Left renal cortex interstitium (tissue), 4 donors: ENCODE results near the gene C16orf96. TPM values are rescaled to one million over a fixed set of nuclear protein-coding genes. Genes with fewer than 3 reads are reported as not detected.

Experiments
- DNase-seq, 4 donors: peaks; one replicate each; pipeline ENCODE4 v3.0.0-alpha.2; 2013; ENCODE audit warnings: low read depth in 4 of 4, low spot score in 2 of 4, missing footprints in 1 of 4
- polyA plus RNA-seq, 4 donors: library from polyadenylated mRNA; unstranded; fragments of 120-200 nt; gene quantifications; one replicate each; pipeline ENCODE4 v1.2.1, GENCODE V29; 2013; ENCODE audit not compliant: insufficient read length in 4 of 4

The C16orf96 gene
- polyA plus RNA-seq, 4 donors: 0.23 to 0.43 (median 0.31) TPM

DNA sequence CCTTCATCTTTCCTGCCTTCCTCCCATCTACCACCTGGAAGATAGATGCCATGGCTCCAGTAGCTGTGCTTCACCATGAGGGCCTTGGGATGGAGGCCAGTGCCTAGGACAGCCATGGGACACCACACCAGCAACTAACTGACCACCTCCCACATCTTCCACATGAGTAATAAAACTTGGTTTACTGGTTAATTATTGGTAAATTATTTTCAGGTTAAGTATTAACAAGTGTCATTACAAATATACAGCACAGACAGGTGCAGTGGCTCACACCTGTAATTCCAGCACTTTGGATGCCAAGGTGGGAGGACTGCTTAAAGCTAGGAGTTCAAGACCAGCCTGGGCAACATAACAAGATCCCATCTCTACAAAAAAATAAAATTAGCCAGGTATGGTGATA is 31.6 kb upstream of the C16orf96 start:
- no peak for DNase-seq

DNA sequence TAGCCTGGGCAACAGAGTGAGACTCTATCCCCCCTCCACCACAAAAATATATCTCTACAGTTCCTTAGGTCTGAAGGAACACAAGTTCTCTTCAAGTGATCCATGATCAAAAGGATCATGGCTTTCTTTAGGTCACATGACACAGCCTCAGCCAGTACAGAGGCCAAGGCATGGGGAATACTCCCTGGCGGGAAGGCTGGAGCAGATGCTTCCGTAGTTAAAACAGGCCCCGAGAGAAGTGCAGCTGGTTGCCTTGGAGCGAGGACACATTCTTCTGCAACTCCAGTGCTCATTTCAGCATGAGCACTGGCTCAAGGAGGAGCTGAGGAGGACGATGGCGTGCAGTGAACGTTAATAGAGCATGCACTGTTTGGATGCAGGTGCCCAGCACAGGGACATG is 31.1 kb upstream of the C16orf96 start:
- DNase-seq: no peak

DNA sequence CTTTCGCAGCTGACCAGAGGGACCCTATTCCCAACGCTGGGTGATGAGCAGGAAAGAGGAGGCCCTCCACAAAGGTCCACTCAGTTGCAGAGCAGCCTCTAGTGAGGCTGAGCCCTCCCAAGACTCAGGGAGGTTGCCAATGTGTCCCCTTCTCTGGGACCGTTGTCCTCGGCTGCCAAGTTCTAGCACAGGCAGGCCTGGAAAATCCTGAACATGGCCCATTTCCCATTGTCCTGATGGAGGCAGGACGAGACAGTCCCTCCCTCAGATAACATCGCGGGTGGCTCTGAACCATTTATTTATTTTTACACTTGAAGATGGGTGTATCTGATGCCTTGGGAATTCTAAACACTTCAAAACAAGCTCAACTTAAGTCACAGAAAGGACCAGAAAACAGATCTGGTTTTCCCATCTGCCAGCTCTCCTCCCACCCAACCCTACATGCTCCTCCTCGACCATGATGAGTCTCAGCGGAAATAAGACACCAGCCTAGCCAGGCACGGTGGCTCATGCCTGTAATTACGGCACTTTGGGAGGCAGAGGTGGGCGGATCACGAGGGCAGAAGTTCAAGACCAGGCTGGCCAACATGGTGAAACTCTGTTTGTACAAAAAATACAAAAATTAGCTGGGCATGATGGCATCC is 30.4 kb upstream of the C16orf96 start:
- no peak for DNase-seq

DNA sequence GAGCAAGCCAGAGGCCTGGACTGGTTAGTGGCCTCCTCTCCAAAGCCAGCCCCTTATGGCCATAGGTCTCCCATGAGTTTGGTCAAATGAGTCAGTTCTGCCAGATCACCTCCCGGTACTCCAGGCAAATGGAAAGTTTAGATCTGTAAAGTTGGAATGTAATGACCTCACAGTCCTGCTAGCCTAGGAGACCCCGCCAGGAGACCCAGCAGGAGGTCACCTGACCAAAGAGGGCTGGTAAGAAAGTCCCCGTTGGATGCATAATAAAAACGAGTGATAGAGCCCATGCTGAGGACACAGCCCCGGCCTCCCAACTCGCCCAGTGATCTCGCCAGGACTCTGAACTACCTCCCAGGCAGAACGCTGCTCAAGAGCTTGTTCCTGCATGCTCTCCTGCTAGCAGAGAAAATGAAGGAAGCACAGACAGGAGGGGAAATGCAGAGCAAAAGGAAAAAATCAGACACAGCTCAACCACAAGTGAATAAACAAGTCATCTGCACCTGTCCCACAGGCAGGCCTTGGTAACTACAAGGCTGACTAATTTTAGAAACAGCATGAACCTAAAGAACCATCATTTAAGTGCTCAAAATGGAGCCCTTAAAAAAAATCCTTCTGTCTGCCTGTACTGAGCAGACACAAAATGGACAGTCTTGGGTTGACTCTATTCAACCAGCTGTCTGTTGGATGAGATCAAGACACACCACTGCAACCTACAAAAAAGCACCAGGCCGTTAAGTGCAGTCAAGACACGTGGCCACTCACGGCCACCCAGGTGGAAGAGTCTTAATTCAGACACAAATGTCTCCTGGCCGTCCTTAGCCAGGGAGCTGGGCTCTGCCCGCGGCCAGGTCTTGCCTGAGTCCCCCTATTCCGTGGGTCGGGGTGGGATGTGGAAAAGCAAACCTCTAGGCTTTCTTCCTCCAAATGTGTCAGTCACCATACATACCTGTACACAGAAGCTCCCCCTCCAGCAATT is 26.8 kb upstream of the C16orf96 start:
- no peak for DNase-seq

DNA sequence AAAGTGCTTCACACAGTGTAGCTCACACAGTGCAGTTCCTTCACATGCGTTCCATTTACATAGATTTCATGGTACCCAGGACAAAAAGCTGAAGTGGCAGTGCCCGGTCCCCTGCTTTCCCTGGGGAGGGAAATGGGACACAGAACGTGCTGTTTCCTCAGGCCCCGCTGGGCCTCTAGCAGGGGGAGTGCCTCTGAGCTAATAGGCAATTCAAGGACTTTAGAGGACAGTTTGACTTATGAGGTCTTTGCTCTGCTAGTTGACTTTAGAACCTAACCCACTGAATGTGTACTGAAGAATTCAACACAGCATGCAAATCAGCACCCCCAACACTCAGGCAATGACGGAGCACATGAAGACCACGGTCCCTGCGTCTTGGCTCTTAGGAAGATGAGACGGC is 24.3 kb upstream of the C16orf96 start:
- no peak for DNase-seq

DNA sequence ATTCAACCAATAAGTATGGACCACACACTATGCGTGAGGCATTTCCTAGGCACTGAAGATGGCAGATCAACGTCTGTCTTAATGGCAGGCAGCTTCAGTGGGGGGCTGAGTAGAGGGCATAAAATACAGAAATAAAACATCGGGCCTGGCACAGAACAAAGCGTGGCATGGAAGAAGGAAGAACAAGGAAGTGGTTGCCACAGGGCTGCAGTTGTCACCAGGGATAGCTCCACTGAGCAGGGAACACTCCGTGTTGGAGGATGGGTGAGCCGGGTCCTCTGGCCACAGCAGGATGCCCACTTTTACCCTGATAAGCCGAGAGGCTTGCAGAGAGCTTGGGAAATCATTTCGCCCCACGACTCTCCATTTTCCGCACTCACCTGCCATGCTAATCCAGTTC is 23.9 kb upstream of the C16orf96 start:
- DNase-seq: no peak

DNA sequence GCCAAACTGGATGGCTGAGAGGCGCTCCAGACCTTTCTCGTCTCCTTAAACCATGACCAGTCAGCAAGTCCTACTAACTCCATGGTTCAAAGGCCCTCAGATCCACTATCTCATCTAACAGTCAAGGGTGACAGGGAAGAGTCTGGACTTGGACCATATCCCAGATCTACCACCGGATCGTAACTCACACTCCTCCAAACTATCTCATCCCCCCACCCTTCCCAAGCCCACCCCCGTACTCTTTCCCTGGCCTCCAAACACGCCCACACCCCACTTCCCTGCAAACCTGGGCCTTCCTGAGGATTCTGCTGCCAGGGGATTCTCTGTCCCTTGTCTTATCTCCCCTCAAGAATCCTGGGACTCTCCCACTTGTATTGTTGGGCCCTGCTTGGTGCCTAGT is 22.6 kb upstream of the C16orf96 start:
- no peak for DNase-seq

DNA sequence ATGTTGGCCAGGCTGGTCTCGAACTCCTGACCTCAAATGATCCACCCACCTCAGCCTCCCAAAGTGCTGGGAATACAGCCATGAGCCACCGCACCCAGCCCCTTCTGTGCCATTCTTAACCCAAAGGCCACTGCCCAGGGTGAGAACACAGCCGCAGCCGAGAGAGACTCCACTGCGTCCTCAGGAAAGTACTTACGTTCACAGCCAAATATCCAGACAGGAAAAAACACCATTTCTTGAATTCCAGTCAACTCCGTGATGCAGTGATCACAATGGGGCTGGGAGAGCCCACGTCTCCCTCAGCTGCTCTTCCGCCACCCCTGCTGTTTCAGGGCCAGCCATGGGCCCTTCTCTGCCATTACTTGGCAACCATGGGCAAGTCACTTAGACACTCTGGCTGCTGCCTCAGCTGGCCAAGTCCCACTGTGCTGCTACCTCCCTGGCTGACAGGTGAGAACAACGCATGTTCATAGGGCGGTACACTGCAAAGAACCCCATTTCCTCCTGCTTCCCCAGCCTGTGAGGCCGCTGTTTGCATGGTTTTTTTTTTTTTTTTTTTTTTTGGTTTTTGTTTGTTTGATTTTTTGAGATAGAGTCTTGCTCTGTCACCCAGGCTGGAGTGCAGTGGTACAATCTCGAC is 21.9 kb upstream of the C16orf96 start:
- no peak for DNase-seq

DNA sequence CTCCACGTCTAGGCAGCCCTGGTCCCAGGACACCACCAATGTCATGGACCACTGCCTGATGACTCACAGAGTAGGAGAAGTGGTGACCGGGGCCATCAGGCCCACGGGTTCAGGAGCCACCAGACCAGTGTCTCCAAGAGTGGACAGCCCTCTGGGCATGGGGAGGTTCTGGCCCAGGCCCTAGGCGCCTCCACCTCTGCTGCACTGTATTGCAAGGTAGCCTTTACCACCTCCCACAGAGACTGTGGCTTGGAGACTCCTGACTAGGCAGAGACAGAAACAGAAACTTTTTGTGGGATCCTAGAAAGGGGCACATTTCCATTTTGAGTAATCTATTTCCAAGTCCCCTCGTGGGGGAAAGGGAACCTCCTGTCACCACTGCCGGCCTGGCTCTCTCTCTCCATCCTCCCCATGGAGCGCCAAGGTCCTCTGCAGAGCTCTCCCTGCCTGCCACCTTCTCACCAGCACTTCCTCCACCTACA is 20.5 kb upstream of the C16orf96 start:
- no peak for DNase-seq

DNA sequence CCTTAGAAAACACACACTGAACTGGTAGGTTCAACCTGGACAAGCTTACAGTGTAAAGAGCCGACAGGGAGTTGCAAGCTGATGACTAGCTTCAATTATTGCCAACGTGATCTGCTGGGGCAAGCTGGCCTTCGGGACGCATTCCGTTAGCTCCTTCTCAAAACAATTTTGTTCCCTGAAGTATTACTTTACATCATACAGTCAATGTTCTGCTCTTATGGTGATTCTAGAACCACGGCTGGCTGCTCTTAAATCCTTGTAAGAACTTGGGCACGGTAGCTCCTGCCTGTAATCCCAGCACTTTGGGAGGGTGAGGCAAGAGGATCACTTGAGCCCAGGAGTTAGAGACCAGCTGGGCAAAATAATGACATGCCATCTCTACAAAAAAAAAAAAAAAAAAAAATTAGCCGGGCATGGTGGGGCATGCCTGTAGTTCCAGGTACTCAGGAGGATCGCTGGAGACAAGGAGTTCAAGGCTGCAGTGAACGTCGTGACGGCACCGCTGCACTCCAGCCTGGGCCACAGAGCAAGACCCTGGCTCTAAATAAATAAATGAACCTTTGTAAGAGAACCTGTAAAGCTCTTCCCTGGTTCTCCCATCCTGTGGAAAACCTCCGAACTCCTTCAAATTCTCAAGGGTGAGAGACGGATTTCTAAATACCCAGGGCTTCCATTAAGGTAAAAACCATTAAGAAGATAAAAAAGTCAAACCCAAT is 19.6 kb upstream of the C16orf96 start:
- no peak for DNase-seq

DNA sequence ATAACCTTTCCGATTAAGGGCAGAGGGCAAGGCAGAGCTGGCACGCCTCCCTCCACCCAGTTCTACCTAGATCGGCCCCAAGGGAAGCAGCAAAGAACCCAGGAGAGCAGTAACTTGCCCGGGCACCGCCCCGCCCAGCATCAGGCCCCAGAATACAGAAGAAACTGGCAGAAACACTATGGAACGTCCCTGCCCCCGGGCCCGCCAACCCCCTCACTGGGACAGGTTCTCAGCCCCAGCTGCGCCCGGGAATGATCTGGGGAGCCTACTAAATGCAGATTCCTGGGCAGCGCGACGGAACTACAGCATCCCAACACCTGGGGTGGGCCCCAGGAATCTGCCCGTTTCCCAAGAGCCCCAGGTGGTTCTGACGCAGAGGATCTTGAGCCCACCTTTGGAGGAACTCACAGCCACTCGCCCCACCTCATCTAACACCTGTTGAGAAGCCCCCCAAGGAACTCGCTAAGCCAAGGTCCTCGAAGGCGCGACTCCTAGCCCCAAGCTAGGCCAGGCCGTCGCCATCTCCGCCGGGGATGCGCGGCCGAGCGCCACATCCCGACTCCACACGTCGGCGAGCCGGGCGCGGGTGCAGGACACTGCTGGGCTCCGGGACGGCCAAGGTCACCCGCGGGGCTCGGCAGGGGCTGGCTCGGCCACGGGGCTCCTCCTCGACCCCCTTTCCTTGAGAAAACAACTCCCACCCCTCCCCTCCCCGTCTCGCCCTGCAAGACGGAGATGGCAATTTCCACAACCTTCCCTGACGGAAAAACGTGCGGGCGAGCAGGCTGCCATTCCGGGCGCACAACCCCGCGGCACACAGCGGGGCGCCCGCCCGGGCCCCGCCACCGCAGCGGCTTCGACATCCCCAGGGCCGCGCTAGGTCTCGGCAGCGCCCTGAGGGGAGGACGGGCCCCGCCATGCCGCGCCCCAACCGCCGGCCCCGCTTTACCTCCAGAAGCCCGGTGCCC is 18.5 kb upstream of the C16orf96 start:
- no peak for DNase-seq

DNA sequence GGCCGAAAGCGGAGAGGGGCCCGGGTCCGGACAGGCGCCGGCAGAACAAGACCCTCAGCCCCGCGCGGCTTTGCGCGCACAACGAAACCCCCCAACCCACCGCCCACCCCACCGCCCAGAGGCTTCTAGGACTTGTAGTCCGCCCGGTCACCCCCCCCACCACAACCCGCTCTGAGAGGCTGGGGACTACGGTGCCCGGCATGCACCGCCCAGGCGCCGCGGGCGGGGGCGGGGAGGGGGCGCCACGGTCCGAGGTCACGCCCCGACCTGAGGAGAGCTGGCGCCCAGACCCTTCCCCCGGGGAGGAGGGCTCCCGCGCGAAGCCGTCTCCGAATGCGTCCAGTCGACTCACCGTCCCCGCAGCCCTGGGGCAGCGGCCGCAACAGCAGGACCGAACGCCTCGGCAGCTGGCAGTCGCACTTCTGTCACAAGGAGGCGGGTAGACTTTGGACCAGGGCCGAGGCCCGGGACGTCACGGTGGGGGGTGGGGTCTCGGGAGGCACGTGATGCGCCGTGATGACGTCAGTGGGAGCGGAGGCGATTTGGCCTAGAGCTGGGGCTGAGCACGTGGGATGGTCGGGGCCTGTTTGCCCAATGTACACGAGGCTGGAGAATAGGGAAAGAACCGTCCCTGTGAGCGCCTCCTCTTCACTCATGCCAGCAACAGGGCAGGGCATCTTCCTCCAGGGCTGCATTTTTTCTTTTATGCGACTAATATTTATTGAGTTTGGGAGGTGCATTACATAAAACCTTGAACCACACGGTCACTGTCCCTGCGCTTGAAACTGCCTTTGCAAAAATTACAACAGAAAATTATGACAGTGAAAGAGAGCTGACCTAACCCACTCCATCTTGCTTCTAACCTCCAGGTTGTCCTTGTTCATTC is 17.5 kb upstream of the C16orf96 start, which contains the start of gene CDIP1:
TSS of gene CDIP1 (minus strand) at position 424 of the 886 bp plus-strand sequence. CDS start 24,643 bp downstream, outside the sequence.
- peak; percentile 78 to 88 (median 84) for DNase-seq

DNA sequence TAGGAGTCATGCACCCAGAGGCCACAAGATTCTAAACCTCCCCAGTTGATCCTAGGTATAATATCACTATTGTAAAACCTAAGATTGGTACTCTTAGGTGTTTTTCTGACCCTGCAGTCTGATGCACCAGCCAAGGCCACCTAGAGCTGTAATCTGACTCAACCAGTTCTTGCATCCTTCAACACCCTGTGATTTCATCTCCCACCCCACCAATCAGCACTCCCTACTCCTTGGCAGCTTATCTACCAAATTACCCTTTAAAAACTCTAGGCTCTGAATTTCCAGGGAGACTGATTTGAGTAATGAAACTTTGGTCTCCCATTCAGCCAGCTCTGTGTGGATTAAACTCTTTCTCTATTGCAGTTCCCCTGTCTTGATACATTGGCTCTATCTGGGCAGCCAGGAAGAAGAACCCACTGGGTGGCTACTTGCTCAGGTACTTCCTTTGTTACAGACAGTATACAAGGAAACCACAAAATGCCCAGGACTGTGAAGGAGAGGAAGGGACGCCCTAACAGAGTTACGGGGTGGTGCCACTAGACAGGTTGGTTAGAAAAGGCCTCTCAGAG is 16.3 kb upstream of the C16orf96 start:
- DNase-seq: no peak

DNA sequence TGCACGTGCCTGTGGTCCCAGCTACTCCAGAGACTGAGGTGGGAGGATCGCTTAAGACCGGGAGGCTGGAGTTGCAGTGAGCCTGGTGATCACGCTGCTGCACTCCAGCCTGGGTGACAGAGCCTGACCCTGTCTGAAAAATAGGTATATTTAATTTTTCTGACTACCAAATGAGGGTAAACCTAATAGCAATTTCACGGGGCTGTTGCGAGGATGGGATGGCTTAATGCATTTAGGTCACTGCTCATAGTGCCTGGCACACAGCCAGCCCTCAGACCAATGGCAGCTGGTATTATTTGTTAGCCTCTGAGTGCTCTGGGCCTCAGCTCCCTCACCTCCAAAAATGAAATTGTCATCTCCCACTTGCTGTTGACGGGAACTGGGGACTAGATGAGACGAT is 11.7 kb upstream of the C16orf96 start:
- no peak for DNase-seq

DNA sequence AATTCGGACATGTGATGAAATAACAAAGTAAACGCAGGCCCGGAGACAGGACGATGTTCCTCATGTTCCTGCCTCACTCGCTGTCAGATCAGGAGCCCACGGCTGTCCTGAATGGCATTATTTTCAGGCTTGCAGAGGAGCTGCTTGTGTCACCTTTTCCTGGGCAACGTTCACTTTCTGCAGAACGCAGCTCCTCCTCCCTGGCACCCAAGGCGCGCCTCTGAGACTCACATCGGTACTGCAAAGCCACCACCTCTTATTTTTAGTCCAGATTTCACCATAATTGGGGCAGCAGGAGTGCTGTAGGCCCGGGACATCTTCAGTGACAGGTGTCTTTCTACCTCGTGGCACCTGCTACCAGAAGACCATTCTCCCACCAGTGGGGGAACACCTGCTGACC is 8.0 kb upstream of the C16orf96 start:
- no peak for DNase-seq

DNA sequence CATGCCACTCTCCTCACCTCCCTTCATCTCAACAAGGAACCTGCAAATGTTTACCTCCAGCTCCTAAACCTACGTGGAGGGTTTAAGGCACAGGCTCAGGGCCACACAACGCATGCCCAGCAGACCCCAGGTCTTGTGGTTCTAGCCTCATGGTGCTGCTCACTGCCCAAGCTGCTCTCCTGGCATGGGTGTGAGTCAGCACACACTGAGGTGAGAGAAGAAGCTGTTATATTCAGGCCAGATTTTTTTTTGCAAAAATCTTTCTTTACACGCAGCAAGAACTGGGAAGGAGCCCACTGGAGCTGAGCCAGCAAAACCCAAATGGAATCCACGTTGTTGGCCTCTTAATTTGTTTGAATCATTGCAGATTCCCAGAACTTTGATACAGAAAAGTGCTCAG is 5.5 kb upstream of the C16orf96 start:
- DNase-seq: no peak

DNA sequence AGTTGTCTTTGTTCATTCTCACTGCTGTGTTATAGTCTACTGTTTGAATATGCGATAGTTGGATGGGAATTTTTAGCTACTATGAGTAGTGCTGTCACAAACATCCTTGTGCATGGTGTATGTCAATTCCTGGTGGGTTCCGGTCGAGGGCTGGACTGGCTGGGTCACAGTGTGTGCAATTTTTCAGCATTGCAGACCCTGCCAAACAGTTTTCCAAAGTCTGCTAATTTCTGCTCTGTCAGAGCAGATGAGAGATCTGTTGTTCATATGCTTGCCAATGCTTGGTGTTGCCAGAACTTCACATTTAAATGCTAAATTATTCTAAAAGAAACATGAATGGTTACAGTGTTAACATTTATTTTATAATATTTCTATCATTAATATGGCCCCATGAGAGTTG is 3.6 kb upstream of the C16orf96 start:
- no peak for DNase-seq

DNA sequence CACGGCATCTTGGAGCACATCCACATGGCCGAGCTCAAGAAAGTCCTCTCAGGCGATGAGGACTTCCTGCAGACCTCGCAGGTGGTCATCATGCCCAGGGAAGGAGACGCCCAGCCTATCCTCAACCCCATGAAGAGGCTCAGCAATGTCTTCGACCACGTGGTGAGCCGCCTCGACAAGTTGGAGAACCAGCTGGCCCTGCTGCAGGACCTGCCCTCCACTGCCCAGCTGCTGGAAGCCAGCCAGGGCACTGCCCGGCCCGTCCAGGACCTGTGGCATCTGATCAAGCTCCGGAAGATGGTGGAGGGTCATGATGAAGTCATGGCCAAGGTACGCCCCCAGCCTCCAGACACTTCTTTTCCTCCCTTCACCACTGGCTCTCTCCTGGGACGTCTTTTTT is 440 bp downstream of the C16orf96 start:
- no peak for DNase-seq
